ENCODE results near the gene ATXN2L.

Gene ATXN2L

DNA sequence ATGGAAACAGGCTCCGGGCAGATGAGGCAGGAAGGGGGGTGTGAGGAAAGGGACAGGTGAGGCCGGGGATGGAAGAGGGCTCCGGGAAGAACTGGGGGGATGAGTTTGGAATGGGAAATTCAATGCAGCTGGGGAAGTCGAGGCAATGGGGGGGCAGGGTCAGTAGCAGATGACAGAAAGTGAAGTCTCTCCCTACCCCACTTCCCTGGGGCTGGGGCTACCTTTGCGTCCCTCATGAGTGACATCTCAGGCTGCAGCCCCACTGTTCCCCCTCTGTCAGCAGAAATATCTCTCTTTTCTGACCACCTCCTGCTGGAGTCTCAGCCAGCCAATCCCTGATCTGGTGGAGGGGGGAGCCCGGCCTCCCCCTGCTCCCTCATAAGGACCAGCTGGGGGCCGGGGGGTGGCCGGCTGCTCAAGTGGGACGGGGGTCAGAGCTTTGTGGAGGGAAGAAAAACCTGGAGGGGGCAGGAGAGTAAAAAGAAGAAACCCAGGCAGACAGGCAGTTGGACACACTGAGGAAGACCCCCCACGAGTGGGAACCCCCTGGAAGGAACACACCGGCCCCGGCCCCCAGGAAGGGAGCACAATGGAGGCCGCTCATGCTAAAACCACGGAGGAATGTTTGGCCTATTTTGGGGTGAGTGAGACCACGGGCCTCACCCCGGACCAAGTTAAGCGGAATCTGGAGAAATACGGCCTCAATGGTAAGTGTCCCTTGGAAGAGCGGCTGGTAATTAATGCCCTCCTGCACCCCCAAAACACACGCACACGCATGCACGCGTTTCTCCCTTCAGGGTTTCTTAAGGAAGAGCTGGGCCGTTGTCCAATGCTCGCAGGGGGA, 55.5 kb downstream of the ATXN2L start, which contains the start of gene ATP2A1:
Gene ATP2A1, plus strand, starts transcription at position 406 of the 844 bp plus-strand sequence. Its CDS starts 184 bp downstream, at position 590.
- Histone ChIP-seq H4K8ac (ENCODE audit: low read length) (peak within 1 kb of the TSS; percentile 62), H3K4me1 (ENCODE audit: control insufficient read depth, insufficient read depth, low read depth, low read length) (peaks cover 24% of the 10 kb centered on the region), H3K27me3 (ENCODE audit: control insufficient read depth in 1 of 2, insufficient read depth in 1 of 2, low read length in 2 of 2) (peaks cover 4 to 23% of the 10 kb centered on the region in 2 experiments), H4K91ac (ENCODE audit: low read length) (no peak within 1 kb of the TSS), H2BK5ac (ENCODE audit: low read depth, low read length, poor library complexity, severe bottlenecking) (no peak within 1 kb of the TSS), H3K4me2 (ENCODE audit: low read length, poor library complexity, severe bottlenecking) (peak within 1 kb of the TSS; percentile 93), H2BK15ac (ENCODE audit: low read depth, poor library complexity, severe bottlenecking) (peak within 1 kb of the TSS; percentile 45), H3K36me3 (ENCODE audit: control insufficient read depth in 1 of 2, insufficient read depth in 2 of 2, low read depth in 1 of 2, low read length in 2 of 2) (peaks cover 10 to 40% of the 10 kb centered on the region in 2 experiments), H2BK120ac (ENCODE audit: low read depth, low read length) (no peak within 1 kb of the TSS), H2BK12ac (ENCODE audit: low read length in 2 of 2) (no peak within 1 kb of the TSS), H3K9me3 (ENCODE audit: control insufficient read depth, low read length) (no peaks in the 10 kb centered on the region), H2AK5ac (ENCODE audit: low read length, severe bottlenecking) (no peak within 1 kb of the TSS), H3K18ac (ENCODE audit: low read depth in 1 of 2, low read length in 2 of 2) (no peak within 1 kb of the TSS), H3K27ac (ENCODE audit: low read length, poor library complexity, severe bottlenecking) (no peak within 1 kb of the TSS), H3K4ac (ENCODE audit: low read depth in 1 of 2, low read length in 2 of 2) (peak within 1 kb of the TSS in 1 of 2 experiments; percentile 51), H3K9ac (ENCODE audit: low read length) (peak within 1 kb of the TSS; percentile 83), H3K23ac (ENCODE audit: low read length in 2 of 2) (no peak within 1 kb of the TSS), H3K4me3 (ENCODE audit: insufficient read depth in 1 of 2, low read depth in 1 of 2, low read length in 2 of 2) (peak within 1 kb of the TSS in 1 of 2 experiments; percentile 82), H3K79me1 (replicated peaks; ENCODE audit: low read length, poor library complexity, severe bottlenecking) (peaks cover 19% of the 10 kb centered on the region), H2AFZ (ENCODE audit: low read depth, low read length) (peak within 1 kb of the TSS; percentile 39), H3K14ac (ENCODE audit: low read length in 2 of 2) (no peak within 1 kb of the TSS)
- DNase-seq, result no peak
- WGBS, result 92% methylated on average over 23 of the region's 25 CpGs

DNA sequence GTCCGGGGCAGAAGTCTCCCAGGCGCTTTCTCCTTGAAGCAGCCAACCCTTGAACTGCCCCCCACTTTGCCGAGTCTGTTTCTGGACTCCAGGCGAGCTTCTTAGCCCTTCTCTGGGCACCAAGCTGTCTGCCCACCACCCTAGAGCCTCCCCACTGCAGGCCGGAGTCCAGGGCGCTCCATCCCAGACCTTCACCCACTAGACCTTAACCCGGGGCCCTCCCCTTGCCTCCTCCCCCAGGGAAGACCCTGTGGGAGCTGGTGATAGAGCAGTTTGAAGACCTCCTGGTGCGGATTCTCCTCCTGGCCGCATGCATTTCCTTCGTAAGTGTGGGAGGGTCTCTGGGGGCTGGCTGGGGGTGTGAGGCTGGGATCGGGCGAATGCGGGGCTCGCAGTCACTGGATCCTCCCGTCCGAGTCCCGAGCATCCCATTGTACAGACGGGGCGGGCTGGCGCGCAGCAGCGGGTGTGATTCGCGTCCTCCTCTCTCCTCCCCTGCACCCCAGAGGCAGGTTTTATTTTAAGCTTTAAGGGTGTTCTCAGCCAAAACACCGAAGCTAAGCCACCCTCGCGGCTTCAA, 56.6 kb downstream of the ATXN2L start:
- H3K79me1 ChIP-seq (replicated peaks; ENCODE audit: low read length, poor library complexity, severe bottlenecking), result peaks cover 19% of the 10 kb centered on the region

DNA sequence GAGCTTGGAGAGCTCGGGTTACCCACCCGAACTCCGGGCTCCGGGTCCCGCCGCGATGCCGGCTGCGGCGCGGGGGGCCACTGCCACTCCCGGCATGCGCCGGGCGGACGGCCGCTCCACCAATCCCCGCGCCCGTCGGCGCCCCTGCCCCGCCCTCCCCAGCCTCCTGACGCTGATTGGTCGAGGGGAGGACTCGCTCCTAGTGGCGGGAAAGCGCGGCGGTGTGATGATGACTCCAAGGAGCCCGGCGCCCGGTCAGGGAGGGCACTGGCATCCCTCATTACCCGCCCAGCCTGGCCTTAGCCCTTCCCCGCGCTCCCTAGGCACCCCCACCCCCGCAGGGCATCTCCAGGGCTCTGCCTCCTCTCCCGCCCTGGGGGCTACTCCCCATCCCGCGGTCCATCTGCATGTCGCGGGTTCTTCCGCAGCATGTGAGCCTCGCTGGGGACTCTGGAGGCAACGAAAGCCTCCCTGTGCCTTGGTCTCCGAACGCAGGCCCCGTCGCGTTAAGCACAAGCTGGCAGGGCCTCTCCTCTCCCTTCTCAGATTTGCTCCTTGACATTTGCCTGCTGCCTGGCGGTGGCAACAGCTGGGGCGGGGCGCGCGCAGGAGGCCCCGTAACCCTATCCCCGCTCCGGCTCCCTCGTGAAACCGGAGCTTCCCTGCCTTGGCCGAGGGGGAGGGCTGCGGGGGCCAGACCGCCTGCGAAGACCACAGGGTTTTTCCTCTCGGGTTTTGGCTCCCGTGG, 57.2 kb downstream of the ATXN2L start:
- Histone ChIP-seq H3K27me3 (ENCODE audit: control insufficient read depth in 1 of 2, insufficient read depth in 1 of 2, low read length in 2 of 2) (peaks cover 4 to 34% of the 10 kb centered on the region in 2 experiments), H3K9ac (ENCODE audit: low read length) (peak overlapping the region; percentile 83), H3K36me3 (ENCODE audit: control insufficient read depth in 1 of 2, insufficient read depth in 2 of 2, low read depth in 1 of 2, low read length in 2 of 2) (peaks cover 0 to 26% of the 10 kb centered on the region in 2 experiments), H2AFZ (ENCODE audit: low read depth, low read length) (peak overlapping the region; percentile 83), H4K8ac (ENCODE audit: low read length) (no peak overlapping the region), H3K23ac (ENCODE audit: low read length in 2 of 2) (no peak overlapping the region), H3K14ac (ENCODE audit: low read length in 2 of 2) (no peak overlapping the region), H3K79me1 (replicated peaks; ENCODE audit: low read length, poor library complexity, severe bottlenecking) (peaks cover 19% of the 10 kb centered on the region), H3K4me1 (ENCODE audit: control insufficient read depth, insufficient read depth, low read depth, low read length) (peaks cover 24% of the 10 kb centered on the region), H2AK5ac (ENCODE audit: low read length, severe bottlenecking) (no peak overlapping the region), H2BK15ac (ENCODE audit: low read depth, poor library complexity, severe bottlenecking) (peak overlapping the region; percentile 45), H3K18ac (ENCODE audit: low read depth in 1 of 2, low read length in 2 of 2) (no peak overlapping the region), H3K27ac (ENCODE audit: low read length, poor library complexity, severe bottlenecking) (no peak overlapping the region), H2BK5ac (ENCODE audit: low read depth, low read length, poor library complexity, severe bottlenecking) (no peak overlapping the region), H3K4ac (ENCODE audit: low read depth in 1 of 2, low read length in 2 of 2) (no peak overlapping the region), H3K4me3 (ENCODE audit: insufficient read depth in 1 of 2, low read depth in 1 of 2, low read length in 2 of 2) (peak overlapping the region; percentile 54 to 82), H3K9me3 (ENCODE audit: control insufficient read depth, low read length) (no peaks in the 10 kb centered on the region), H2BK120ac (ENCODE audit: low read depth, low read length) (peak overlapping the region; percentile 8), H4K91ac (ENCODE audit: low read length) (no peak overlapping the region), H3K4me2 (ENCODE audit: low read length, poor library complexity, severe bottlenecking) (peak overlapping the region; percentile 93), H2BK12ac (ENCODE audit: low read length in 2 of 2) (peak overlapping the region in 1 of 2 experiments; percentile 2)
- peak; percentile 86 for DNase-seq
- 3% methylated on average over 66 of the region's 66 CpGs for WGBS

More for the DNA sequence above, 56.6 kb downstream of the ATXN2L start:
- peak overlapping the region; percentile 83 for H3K9ac ChIP-seq (ENCODE audit: low read length)
- peak overlapping the region; percentile 54 to 82 for H3K4me3 ChIP-seq (ENCODE audit: insufficient read depth in 1 of 2, low read depth in 1 of 2, low read length in 2 of 2)
- WGBS, result 7% methylated on average over 14 of the region's 27 CpGs
- no peak overlapping the region for H2BK120ac ChIP-seq (ENCODE audit: low read depth, low read length)
- peaks cover 2 to 30% of the 10 kb centered on the region in 2 experiments for H3K36me3 ChIP-seq (ENCODE audit: control insufficient read depth in 1 of 2, insufficient read depth in 2 of 2, low read depth in 1 of 2, low read length in 2 of 2)
- H3K27ac ChIP-seq (ENCODE audit: low read length, poor library complexity, severe bottlenecking), result no peak overlapping the region
- H2BK15ac ChIP-seq (ENCODE audit: low read depth, poor library complexity, severe bottlenecking), result peak overlapping the region; percentile 45
- DNase-seq, result no peak
- peaks cover 24% of the 10 kb centered on the region for H3K4me1 ChIP-seq (ENCODE audit: control insufficient read depth, insufficient read depth, low read depth, low read length)
- H3K4me2 ChIP-seq (ENCODE audit: low read length, poor library complexity, severe bottlenecking), result peak overlapping the region; percentile 93
- H4K8ac ChIP-seq (ENCODE audit: low read length), result peak overlapping the region; percentile 62
- H2BK5ac ChIP-seq (ENCODE audit: low read depth, low read length, poor library complexity, severe bottlenecking), result no peak overlapping the region
- no peaks in the 10 kb centered on the region for H3K9me3 ChIP-seq (ENCODE audit: control insufficient read depth, low read length)
- H2BK12ac ChIP-seq (ENCODE audit: low read length in 2 of 2), result no peak overlapping the region
- no peak overlapping the region for H2AK5ac ChIP-seq (ENCODE audit: low read length, severe bottlenecking)
- H3K4ac ChIP-seq (ENCODE audit: low read depth in 1 of 2, low read length in 2 of 2), result peak overlapping the region; percentile 51 to 69
- H3K18ac ChIP-seq (ENCODE audit: low read depth in 1 of 2, low read length in 2 of 2), result peak overlapping the region in 1 of 2 experiments; percentile 6
- H2AFZ ChIP-seq (ENCODE audit: low read depth, low read length), result peak overlapping the region; percentile 83
- H4K91ac ChIP-seq (ENCODE audit: low read length), result peak overlapping the region; percentile 31
- no peak overlapping the region for H3K14ac ChIP-seq (ENCODE audit: low read length in 2 of 2)
- H3K27me3 ChIP-seq (ENCODE audit: control insufficient read depth in 1 of 2, insufficient read depth in 1 of 2, low read length in 2 of 2), result peaks cover 4 to 33% of the 10 kb centered on the region in 2 experiments
- H3K23ac ChIP-seq (ENCODE audit: low read length in 2 of 2), result no peak overlapping the region

Data from mesenchymal stem cell (in vitro differentiated cells and primary cell).